ENCODE measurements around the gene CGRRF1.

The CGRRF1 gene

DNA sequence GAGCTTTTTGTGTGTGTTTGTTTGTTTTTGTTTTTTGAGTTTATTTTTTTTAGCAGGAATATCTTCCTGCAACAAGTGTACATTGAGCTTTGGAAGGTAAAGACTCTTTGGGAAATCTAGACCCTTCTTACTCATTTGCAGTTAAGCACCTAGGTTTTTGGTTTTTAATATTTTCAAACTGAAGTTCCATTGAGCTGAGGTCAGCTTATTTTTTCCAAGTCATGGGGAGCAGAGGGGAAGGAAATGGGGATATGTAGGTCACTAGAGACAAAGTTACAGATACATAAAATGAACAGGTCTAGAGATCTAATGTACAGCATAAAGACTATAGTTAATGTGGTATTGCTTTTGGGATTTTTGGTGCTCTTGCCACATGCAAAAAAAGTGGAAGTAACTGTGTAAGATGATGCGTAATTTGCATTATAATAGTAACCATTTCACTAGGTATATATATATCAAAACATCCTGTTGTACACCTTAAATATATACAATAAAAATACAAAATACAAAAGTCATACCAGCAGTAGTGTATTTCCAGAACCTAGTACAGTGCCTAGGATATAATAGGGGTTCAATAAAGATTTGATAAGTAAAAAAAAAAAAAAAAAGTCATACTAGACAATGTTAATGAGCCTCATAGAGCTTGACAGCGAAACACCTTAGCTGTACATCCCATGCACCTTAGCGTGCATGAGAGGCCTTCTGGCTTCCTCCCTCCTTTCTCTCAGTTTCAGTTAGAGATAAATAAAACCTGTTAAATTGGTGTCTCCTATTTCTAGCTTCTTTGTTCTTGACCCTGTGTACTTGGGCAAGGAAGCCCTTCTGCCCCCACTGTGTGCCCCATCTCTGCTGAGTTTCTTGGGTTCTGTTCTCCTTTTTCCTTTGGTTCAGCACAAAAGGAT, 22.7 kb downstream of the CGRRF1 start:
- H3K9me3 ChIP-seq (ENCODE audit: insufficient read depth, low read length) = no peaks in the 10 kb centered on the region
- H4K20me1 ChIP-seq (ENCODE audit: insufficient read depth, low read length) = no peaks in the 10 kb centered on the region
- H3K4me2 ChIP-seq (ENCODE audit: low read length) = no peak overlapping the region
- H3K27ac ChIP-seq (ENCODE audit: low read length) = no peak overlapping the region
- peaks cover 8% of the 10 kb centered on the region; the same call in 1 of the 2 replicates for H3K4me1 ChIP-seq (ENCODE audit: low read length)
- no peak overlapping the region for H2AFZ ChIP-seq (ENCODE audit: low read depth, low read length)
- no peak for TF ChIP-seq EZH2phosphoT487 (IDR thresholded peaks at IDR 0.05; ENCODE audit: low read depth)
- TF ChIP-seq, protein P1, sequence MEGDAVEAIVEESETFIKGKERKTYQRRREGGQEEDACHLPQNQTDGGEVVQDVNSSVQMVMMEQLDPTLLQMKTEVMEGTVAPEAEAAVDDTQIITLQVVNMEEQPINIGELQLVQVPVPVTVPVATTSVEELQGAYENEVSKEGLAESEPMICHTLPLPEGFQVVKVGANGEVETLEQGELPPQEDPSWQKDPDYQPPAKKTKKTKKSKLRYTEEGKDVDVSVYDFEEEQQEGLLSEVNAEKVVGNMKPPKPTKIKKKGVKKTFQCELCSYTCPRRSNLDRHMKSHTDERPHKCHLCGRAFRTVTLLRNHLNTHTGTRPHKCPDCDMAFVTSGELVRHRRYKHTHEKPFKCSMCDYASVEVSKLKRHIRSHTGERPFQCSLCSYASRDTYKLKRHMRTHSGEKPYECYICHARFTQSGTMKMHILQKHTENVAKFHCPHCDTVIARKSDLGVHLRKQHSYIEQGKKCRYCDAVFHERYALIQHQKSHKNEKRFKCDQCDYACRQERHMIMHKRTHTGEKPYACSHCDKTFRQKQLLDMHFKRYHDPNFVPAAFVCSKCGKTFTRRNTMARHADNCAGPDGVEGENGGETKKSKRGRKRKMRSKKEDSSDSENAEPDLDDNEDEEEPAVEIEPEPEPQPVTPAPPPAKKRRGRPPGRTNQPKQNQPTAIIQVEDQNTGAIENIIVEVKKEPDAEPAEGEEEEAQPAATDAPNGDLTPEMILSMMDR (IDR thresholded peaks at IDR 0.05; ENCODE audit: low read depth, low read length) = no peak
- no peak overlapping the region for H3K9ac ChIP-seq (ENCODE audit: low read length)
- no peaks in the 10 kb centered on the region for H3K79me2 ChIP-seq (ENCODE audit: low read length)
- no peaks in the 10 kb centered on the region for H3K27me3 ChIP-seq (ENCODE audit: low read depth, low read length)
- no peaks in the 10 kb centered on the region for H3K36me3 ChIP-seq (replicated peaks; ENCODE audit: low read depth, low read length)
- no peak overlapping the region for H3K4me3 ChIP-seq (ENCODE audit: low read length)

DNA sequence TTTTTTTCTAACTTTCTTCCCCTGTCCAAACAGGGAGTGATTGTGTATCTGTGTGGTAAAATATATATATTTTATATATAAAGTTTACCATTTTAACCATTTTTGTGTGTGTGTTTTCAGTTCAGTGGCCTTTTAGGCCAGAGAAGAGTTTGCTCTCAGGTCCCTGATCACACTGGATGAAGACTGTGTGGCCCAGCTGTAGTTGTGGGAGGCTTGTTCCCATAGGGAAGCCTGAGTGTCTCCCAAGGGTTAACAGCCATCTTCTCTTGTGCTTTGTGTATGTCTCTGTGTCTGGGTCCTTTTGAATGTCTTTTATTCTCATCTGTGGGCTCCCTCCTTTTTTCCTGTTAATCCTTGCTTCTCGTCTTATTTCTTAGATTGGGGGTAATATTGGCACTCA, 23.4 kb downstream of the CGRRF1 start:
- H2AFZ ChIP-seq (ENCODE audit: low read depth, low read length) = no peak overlapping the region
- TF ChIP-seq EZH2phosphoT487 (IDR thresholded peaks at IDR 0.05; ENCODE audit: low read depth) = no peak
- TF ChIP-seq, protein P1 (IDR thresholded peaks at IDR 0.05; ENCODE audit: low read depth, low read length) = no peak
- no peak overlapping the region for H3K27ac ChIP-seq (ENCODE audit: low read length)
- no peak overlapping the region for H3K9ac ChIP-seq (ENCODE audit: low read length)
- no peaks in the 10 kb centered on the region for H3K9me3 ChIP-seq (ENCODE audit: insufficient read depth, low read length)
- no peaks in the 10 kb centered on the region for H3K79me2 ChIP-seq (ENCODE audit: low read length)
- no peaks in the 10 kb centered on the region for H4K20me1 ChIP-seq (ENCODE audit: insufficient read depth, low read length)
- H3K4me3 ChIP-seq (ENCODE audit: low read length) = no peak overlapping the region
- H3K36me3 ChIP-seq (replicated peaks; ENCODE audit: low read depth, low read length) = peaks cover 2% of the 10 kb centered on the region
- peaks cover 8% of the 10 kb centered on the region; the same call in 1 of the 2 replicates for H3K4me1 ChIP-seq (ENCODE audit: low read length)
- H3K27me3 ChIP-seq (ENCODE audit: low read depth, low read length) = no peaks in the 10 kb centered on the region
- no peak overlapping the region for H3K4me2 ChIP-seq (ENCODE audit: low read length)

DNA sequence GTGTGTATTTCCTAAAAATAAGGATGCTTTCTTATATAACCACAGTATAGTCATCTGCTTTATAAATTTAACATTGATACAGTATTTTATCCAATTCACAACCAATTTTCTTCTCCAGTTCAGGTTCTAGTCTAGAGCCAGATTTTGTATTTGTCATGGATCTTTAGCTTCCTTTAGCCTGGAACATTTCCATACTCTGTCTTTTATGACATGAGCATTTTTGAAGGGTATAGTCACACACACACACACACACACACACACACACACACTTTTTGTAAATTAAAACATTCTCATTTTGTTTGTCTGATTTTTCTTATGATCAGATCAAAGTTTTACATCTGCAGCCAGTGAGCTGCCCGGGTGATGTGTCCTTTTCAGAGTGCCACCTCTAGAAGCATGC, 25.4 kb downstream of the CGRRF1 start:
- no peaks in the 10 kb centered on the region for H3K27me3 ChIP-seq (ENCODE audit: low read depth, low read length)
- H3K27ac ChIP-seq (ENCODE audit: low read length) = no peak overlapping the region
- H3K4me2 ChIP-seq (ENCODE audit: low read length) = no peak overlapping the region
- H3K79me2 ChIP-seq (ENCODE audit: low read length) = no peaks in the 10 kb centered on the region
- peaks cover 6% of the 10 kb centered on the region for H3K36me3 ChIP-seq (replicated peaks; ENCODE audit: low read depth, low read length)
- H3K4me1 ChIP-seq (ENCODE audit: low read length) = peaks cover 8% of the 10 kb centered on the region; the same call in 1 of the 2 replicates
- H3K9me3 ChIP-seq (ENCODE audit: insufficient read depth, low read length) = no peaks in the 10 kb centered on the region
- no peak overlapping the region for H2AFZ ChIP-seq (ENCODE audit: low read depth, low read length)
- no peak for TF ChIP-seq EZH2phosphoT487 (IDR thresholded peaks at IDR 0.05; ENCODE audit: low read depth)
- TF ChIP-seq, protein P1 (IDR thresholded peaks at IDR 0.05; ENCODE audit: low read depth, low read length) = no peak
- no peak overlapping the region for H3K9ac ChIP-seq (ENCODE audit: low read length)
- no peaks in the 10 kb centered on the region for H4K20me1 ChIP-seq (ENCODE audit: insufficient read depth, low read length)
- no peak overlapping the region for H3K4me3 ChIP-seq (ENCODE audit: low read length)

DNA sequence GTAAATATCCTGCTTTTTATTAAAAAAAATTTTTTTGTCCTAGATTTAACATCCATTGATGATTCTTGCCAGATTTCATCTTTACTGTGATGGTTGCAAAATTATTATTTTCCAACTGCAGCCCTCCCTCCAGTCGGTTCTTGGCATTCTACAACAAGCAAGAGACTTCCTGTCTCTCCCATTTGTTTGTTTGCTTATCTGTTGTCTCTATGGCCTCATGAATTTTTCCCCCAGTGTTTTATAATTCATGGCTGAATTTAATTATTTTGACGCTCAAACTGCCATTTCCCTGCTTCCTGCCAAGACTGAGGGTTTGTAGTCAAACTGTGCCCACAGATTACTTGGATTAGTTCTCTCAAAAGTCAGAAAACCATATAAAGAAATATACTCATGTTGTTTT, 25.9 kb downstream of the CGRRF1 start:
- Histone ChIP-seq H3K27me3 (ENCODE audit: low read depth, low read length) (no peaks in the 10 kb centered on the region), H3K4me2 (ENCODE audit: low read length) (no peak overlapping the region), H3K9me3 (ENCODE audit: insufficient read depth, low read length) (no peaks in the 10 kb centered on the region), H2AFZ (ENCODE audit: low read depth, low read length) (no peak overlapping the region), H3K9ac (ENCODE audit: low read length) (no peak overlapping the region), H3K79me2 (ENCODE audit: low read length) (no peaks in the 10 kb centered on the region), H3K4me3 (ENCODE audit: low read length) (no peak overlapping the region), H3K27ac (ENCODE audit: low read length) (no peak overlapping the region), H3K4me1 (ENCODE audit: low read length) (peaks cover 8% of the 10 kb centered on the region; the same call in 1 of the 2 replicates), H4K20me1 (ENCODE audit: insufficient read depth, low read length) (no peaks in the 10 kb centered on the region), H3K36me3 (replicated peaks; ENCODE audit: low read depth, low read length) (peaks cover 6% of the 10 kb centered on the region)
- TF ChIP-seq, protein P1 (IDR thresholded peaks at IDR 0.05; ENCODE audit: low read depth, low read length) = no peak
- TF ChIP-seq EZH2phosphoT487 (IDR thresholded peaks at IDR 0.05; ENCODE audit: low read depth) = no peak

Measured in OCI-LY3 (cell line).